Activated naive CD4-positive, alpha-beta T cell treated with anti-CD3 and anti-CD28 coated beads, Interleukin-2, amount 50 U/mL, for 16 hours (primary cell): ENCODE results near the gene RANBP1.
"Not testable (repeated sequence)": the region's sequence is repeated elsewhere in the genome, so short reads cannot be mapped to it uniquely, and the experiment has no call there.

Source experiments
- DNase-seq: peaks from one replicate; pipeline ENCODE4 v3.0.0-alpha.2; 2020

Gene RANBP1

GRCh38 chr22:20115691-20116375 lies at the start of gene RANBP1:
RANBP1 (plus strand) TSS chr22:20116104; CDS start chr22:20116185, 81 bp downstream.
- DNase-seq = no peak

GRCh38 chr22:20066617-20067383 lies 49.1 kb upstream of the RANBP1 start:
- DNase-seq = no peak

- not testable (repeated sequence) for DNase-seq
These were observed 48.6 kb upstream of the RANBP1 start for GRCh38 chr22:20067384-20067682.

- DNase-seq = no peak
These were observed 47.3 kb upstream of the RANBP1 start for GRCh38 chr22:20068640-20069039.

- no peak for DNase-seq
These were observed 46.4 kb upstream of the RANBP1 start for GRCh38 chr22:20069331-20070042.

- DNase-seq = no peak
These were observed 44.4 kb upstream of the RANBP1 start for GRCh38 chr22:20071524-20071972.

- no peak for DNase-seq
These were observed 39.2 kb upstream of the RANBP1 start for GRCh38 chr22:20076627-20077172.

- DNase-seq = peak; percentile 74
These were observed 36.0 kb upstream of the RANBP1 start, which contains the start of gene DGCR8 for GRCh38 chr22:20079745-20080444. DGCR8 (plus strand) TSS chr22:20080241; CDS start chr22:20085964, 5,723 bp downstream.

GRCh38 chr22:20080445-20080775 lies 35.5 kb upstream of the RANBP1 start:
- peak; percentile 78 for DNase-seq

- no peak for DNase-seq
These were observed 34.9 kb upstream of the RANBP1 start for GRCh38 chr22:20080776-20081654.

- no peak for DNase-seq
These were observed 32.6 kb upstream of the RANBP1 start for GRCh38 chr22:20083157-20083890.

- no peak for DNase-seq
These were observed 31.9 kb upstream of the RANBP1 start for GRCh38 chr22:20083891-20084546.

- no peak for DNase-seq
These were observed 31.1 kb upstream of the RANBP1 start for GRCh38 chr22:20084547-20085413.

- no peak for DNase-seq
These were observed 30.3 kb upstream of the RANBP1 start for GRCh38 chr22:20085651-20086050.

GRCh38 chr22:20086101-20086599 lies 29.8 kb upstream of the RANBP1 start:
- no peak for DNase-seq

GRCh38 chr22:20086763-20087162 lies 29.1 kb upstream of the RANBP1 start:
- no peak for DNase-seq

- no peak for DNase-seq
These were observed 28.3 kb upstream of the RANBP1 start for GRCh38 chr22:20087319-20088262.

- no peak for DNase-seq
These were observed 27.6 kb upstream of the RANBP1 start for GRCh38 chr22:20088263-20088648.
